Liver (tissue), 9 donors: ENCODE data around the gene SHROOM1. TPM values are rescaled to one million over a fixed set of nuclear protein-coding genes. Genes with fewer than 3 reads are reported as not detected.
"Not testable (repeated sequence)": the region's sequence is repeated elsewhere in the genome, so short reads cannot be mapped to it uniquely, and the experiment has no call there.

ENCODE experiments used
- DNase-seq: peaks from one replicate; pipeline ENCODE4 v3.0.0-alpha.2; 2017; ENCODE audit warnings: low spot score
- H3K27ac ChIP-seq, 2 donors: one replicate each; pipeline ENCODE4 v1.7.0; 2013; ENCODE audit warnings: inconsistent platforms in 2 of 2, low read length in 2 of 2, control low read depth in 1 of 2, low read depth in 1 of 2, mild to moderate bottlenecking in 1 of 2
- H3K27me3 ChIP-seq, 4 donors: one replicate each; pipeline versions ENCODE4 v1.6.1 to v1.7.0; 2013; ENCODE audit warnings: low read length in 3 of 4, inconsistent platforms in 1 of 4, mild to moderate bottlenecking in 1 of 4, moderate library complexity in 1 of 4; ENCODE audit not compliant: control insufficient read depth in 4 of 4, insufficient read depth in 4 of 4
- H3K36me3 ChIP-seq, 4 donors: one replicate each; pipeline versions ENCODE4 v1.6.1 to v1.7.0; 2013; ENCODE audit warnings: low read length in 3 of 4, mild to moderate bottlenecking in 3 of 4, low read depth in 1 of 4, moderate library complexity in 1 of 4; ENCODE audit not compliant: control insufficient read depth in 4 of 4, insufficient read depth in 3 of 4
- H3K4me1 ChIP-seq, 4 donors: one replicate each; pipeline versions ENCODE4 v1.6.1 to v1.7.0; 2013; ENCODE audit warnings: low read length in 3 of 4, mild to moderate bottlenecking in 3 of 4, moderate library complexity in 1 of 4; ENCODE audit not compliant: control insufficient read depth in 4 of 4, insufficient read depth in 4 of 4
- H3K4me3 ChIP-seq, 3 donors: one replicate each; pipeline versions ENCODE4 v1.6.1 to v1.7.0; 2013; ENCODE audit warnings: low read length in 3 of 3, control low read depth in 1 of 3, low read depth in 1 of 3, mild to moderate bottlenecking in 1 of 3
- H3K9ac ChIP-seq, 2 donors: one replicate each; pipeline ENCODE4 v1.7.0; 2013; ENCODE audit warnings: low read length in 2 of 2, mild to moderate bottlenecking in 2 of 2, moderate library complexity in 2 of 2, control low read depth in 1 of 2, low read depth in 1 of 2
- H3K9me3 ChIP-seq, 4 donors: one replicate each; pipeline versions ENCODE4 v1.6.1 to v1.7.0; 2013; ENCODE audit warnings: low read length in 3 of 4; ENCODE audit not compliant: control insufficient read depth in 4 of 4
- EGR1 ChIP-seq, 2 donors: IDR thresholded peaks; 2 replicates each; pipeline ENCODE4 v1.6.1; 2016 to 2018; ENCODE audit warnings: antibody characterized with exemption in 2 of 2, low read depth in 2 of 2
- FOXA1 ChIP-seq: IDR thresholded peaks from 2 replicates; pipeline ENCODE4 v1.6.1; 2016; ENCODE audit warnings: antibody characterized with exemption
- FOXA2 ChIP-seq: IDR thresholded peaks from 2 replicates; pipeline ENCODE4 v1.6.1; 2016; ENCODE audit warnings: antibody characterized with exemption
- GABPA ChIP-seq, 2 donors: IDR thresholded peaks in 1 of 2; conservative IDR thresholded peaks in 1 of 2; 2 replicates each; pipeline ENCODE4 v1.6.1; 2016; ENCODE audit warnings: antibody characterized with exemption in 2 of 2, mild to moderate bottlenecking in 1 of 2, moderate library complexity in 1 of 2
- HNF4A ChIP-seq, 2 donors: conservative IDR thresholded peaks; 2 replicates each; pipeline ENCODE4 v1.6.1; 2016; ENCODE audit warnings: antibody characterized with exemption in 2 of 2, mild to moderate bottlenecking in 2 of 2
- HNF4G ChIP-seq: IDR thresholded peaks from 2 replicates; pipeline ENCODE4 v1.6.1; 2016; ENCODE audit warnings: antibody characterized with exemption
- JUND ChIP-seq, 2 donors: IDR thresholded peaks; 2 replicates each; pipeline ENCODE4 v1.6.1; 2016; ENCODE audit warnings: antibody characterized with exemption in 2 of 2
- MAX ChIP-seq: IDR thresholded peaks from 2 replicates; pipeline ENCODE4 v1.6.1; 2016; ENCODE audit warnings: antibody characterized with exemption
- NR2F2 ChIP-seq: IDR thresholded peaks from 2 replicates; pipeline ENCODE4 v1.6.1; 2016; ENCODE audit warnings: antibody characterized with exemption
- RAD21 ChIP-seq, 2 donors: IDR thresholded peaks; 2 replicates each; pipeline ENCODE4 v1.6.1; 2016; ENCODE audit warnings: antibody characterized with exemption in 2 of 2, mild to moderate bottlenecking in 2 of 2
- REST ChIP-seq: IDR thresholded peaks from 2 replicates; pipeline ENCODE4 v1.6.1; 2016; ENCODE audit warnings: antibody characterized with exemption, mild to moderate bottlenecking
- RXRA ChIP-seq, 2 donors: IDR thresholded peaks; 2 replicates each; pipeline ENCODE4 v1.6.1; 2017 to 2018; ENCODE audit warnings: antibody characterized with exemption in 2 of 2, mild to moderate bottlenecking in 1 of 2
- SP1 ChIP-seq: IDR thresholded peaks from 2 replicates; pipeline ENCODE4 v1.6.1; 2018; ENCODE audit warnings: antibody characterized with exemption, mild to moderate bottlenecking
- TAF1 ChIP-seq: conservative IDR thresholded peaks from 2 replicates; pipeline ENCODE4 v1.6.1; 2016; ENCODE audit warnings: antibody characterized with exemption, mild to moderate bottlenecking
- YY1 ChIP-seq: IDR thresholded peaks from 2 replicates; pipeline ENCODE4 v1.6.1; 2016; ENCODE audit warnings: antibody characterized with exemption, mild to moderate bottlenecking
- WGBS: extraction: QIAGEN DNeasy Blood & Tissue Kit; methylation state at CpG from one replicate; pipeline ENCODE4 v1.1.7; 2013; 5-methylcytosine and 5-hydroxymethylcytosine counted together
- polyA plus RNA-seq, 2 donors: library from polyadenylated mRNA; stranded (reverse) in 1 of 2; unstranded in 1 of 2; fragments of 200-250 nt in 1 of 2; fragments of >200 nt in 1 of 2; fragmentation: Nextera tagmentation in 1 of 2; extraction: Ambion mirVana in 1 of 2; gene quantifications; one replicate each; pipeline versions ENCODE4 v1.2.1 to v1.2.3, GENCODE V29; 2013 to 2015
- total RNA-seq, 2 donors: library from RNA; depleted of rRNA; stranded (reverse); fragments of >200 nt; gene quantifications; one replicate each; pipeline ENCODE4 v1.2.3, GENCODE V29; 2014
- TF ChIP-seq, protein P1 (sequence below): IDR thresholded peaks from 2 replicates; pipeline ENCODE4 v1.6.1; 2016; ENCODE audit warnings: antibody characterized with exemption
- TF ChIP-seq, protein P2 (sequence below): IDR thresholded peaks from 2 replicates; pipeline ENCODE4 v1.6.1; 2016; ENCODE audit warnings: antibody characterized with exemption
- TF ChIP-seq, protein P3 (sequence below): fragments of 150-350 bp; IDR thresholded peaks from 2 replicates; pipeline ENCODE4 v1.5.1; 2017; ENCODE audit warnings: improper control_type of control experiment, low read depth, low read length; ENCODE audit not compliant: missing input control
- donor health status: healthy.
- donor health status: healthy.
- donor health status: healthy.
- donor health status: healthy.
- donor health status: healthy.

Gene SHROOM1
- total and polyA plus RNA-seq, 4 donors = 6.1 to 28.5 (median 18.3) TPM

DNA sequence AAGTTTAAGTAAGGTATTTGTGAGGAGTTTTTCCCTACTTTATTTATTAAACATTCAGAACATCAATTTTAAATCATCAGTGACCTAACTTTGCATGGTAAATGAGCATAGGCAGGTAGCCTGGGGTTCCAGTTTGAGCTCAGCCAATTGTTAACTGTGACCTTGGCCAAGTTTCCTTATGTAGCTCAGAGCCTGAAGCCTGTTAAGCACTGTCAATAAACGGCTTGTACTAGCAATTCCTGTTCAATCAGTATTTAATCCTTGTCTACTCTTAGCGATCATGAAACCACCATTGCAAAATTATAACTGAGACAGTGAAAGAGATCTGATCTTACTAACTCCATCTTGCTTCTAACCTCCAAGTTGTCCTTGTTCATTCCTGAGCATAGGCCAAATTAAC lies 22.0 kb downstream of the SHROOM1 start:
- Histone ChIP-seq H3K27me3 (no peaks in the 10 kb centered on the region), H3K4me1 (peaks cover 7 to 28% (median 14%) of the 10 kb centered on the region in 4 donors), H3K36me3 (no peaks in the 10 kb centered on the region), H3K9ac (no peak overlapping the region), H3K27ac (no peak overlapping the region), H3K4me3 (no peak overlapping the region), H3K9me3 (no peaks in the 10 kb centered on the region)
- DNase-seq = no peak
- WGBS = 23% methylated on average over 2 of the region's 2 CpGs
- TF ChIP-seq HNF4A (conservative IDR thresholded peaks at IDR 0.05) = peak in 1 of 2 donors; percentile 30
- TF ChIP-seq, protein P1, sequence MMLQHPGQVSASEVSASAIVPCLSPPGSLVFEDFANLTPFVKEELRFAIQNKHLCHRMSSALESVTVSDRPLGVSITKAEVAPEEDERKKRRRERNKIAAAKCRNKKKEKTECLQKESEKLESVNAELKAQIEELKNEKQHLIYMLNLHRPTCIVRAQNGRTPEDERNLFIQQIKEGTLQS = no peak
- TF ChIP-seq SP1 = peak; percentile 41

GRCh38 chr5:132807163-132807838 lies 23.1 kb downstream of the SHROOM1 start:
- 42% methylated on average over 12 of the region's 12 CpGs for WGBS
- no peaks in the 10 kb centered on the region for H3K36me3 ChIP-seq
- TF ChIP-seq RAD21 (IDR thresholded peaks at IDR 0.05) (peak; percentile 55 to 75), HNF4A (conservative IDR thresholded peaks at IDR 0.05) (peak; percentile 93 to 97), GABPA (IDR thresholded peaks at IDR 0.05 in 1 of 2, conservative IDR thresholded peaks at IDR 0.05 in 1 of 2) (peak in 1 of 2 donors; percentile 75), FOXA1 (no peak), FOXA2 (no peak), SP1 (peak; percentile 95), TAF1 (peak; percentile 52), YY1 (peak; percentile 37), MAX (peak; percentile 43), JUND (IDR thresholded peaks at IDR 0.05) (peak in 1 of 2 donors; percentile 71), RXRA (IDR thresholded peaks at IDR 0.05) (peak; percentile 54 to 84), HNF4G (peak; percentile 97), REST (peak; percentile 54), EGR1 (IDR thresholded peaks at IDR 0.05; ENCODE audit: low read depth in 2 of 2) (peak; percentile 32 to 36), NR2F2 (peak; percentile 21)
- TF ChIP-seq, protein P2, sequence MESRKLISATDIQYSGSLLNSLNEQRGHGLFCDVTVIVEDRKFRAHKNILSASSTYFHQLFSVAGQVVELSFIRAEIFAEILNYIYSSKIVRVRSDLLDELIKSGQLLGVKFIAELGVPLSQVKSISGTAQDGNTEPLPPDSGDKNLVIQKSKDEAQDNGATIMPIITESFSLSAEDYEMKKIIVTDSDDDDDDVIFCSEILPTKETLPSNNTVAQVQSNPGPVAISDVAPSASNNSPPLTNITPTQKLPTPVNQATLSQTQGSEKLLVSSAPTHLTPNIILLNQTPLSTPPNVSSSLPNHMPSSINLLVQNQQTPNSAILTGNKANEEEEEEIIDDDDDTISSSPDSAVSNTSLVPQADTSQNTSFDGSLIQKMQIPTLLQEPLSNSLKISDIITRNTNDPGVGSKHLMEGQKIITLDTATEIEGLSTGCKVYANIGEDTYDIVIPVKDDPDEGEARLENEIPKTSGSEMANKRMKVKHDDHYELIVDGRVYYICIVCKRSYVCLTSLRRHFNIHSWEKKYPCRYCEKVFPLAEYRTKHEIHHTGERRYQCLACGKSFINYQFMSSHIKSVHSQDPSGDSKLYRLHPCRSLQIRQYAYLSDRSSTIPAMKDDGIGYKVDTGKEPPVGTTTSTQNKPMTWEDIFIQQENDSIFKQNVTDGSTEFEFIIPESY = no peak
- TF ChIP-seq, protein P1 = peak; percentile 22
- TF ChIP-seq, protein P3, sequence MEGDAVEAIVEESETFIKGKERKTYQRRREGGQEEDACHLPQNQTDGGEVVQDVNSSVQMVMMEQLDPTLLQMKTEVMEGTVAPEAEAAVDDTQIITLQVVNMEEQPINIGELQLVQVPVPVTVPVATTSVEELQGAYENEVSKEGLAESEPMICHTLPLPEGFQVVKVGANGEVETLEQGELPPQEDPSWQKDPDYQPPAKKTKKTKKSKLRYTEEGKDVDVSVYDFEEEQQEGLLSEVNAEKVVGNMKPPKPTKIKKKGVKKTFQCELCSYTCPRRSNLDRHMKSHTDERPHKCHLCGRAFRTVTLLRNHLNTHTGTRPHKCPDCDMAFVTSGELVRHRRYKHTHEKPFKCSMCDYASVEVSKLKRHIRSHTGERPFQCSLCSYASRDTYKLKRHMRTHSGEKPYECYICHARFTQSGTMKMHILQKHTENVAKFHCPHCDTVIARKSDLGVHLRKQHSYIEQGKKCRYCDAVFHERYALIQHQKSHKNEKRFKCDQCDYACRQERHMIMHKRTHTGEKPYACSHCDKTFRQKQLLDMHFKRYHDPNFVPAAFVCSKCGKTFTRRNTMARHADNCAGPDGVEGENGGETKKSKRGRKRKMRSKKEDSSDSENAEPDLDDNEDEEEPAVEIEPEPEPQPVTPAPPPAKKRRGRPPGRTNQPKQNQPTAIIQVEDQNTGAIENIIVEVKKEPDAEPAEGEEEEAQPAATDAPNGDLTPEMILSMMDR = peak; percentile 13
- peaks cover 7 to 22% (median 14%) of the 10 kb centered on the region in 4 donors for H3K4me1 ChIP-seq
- H3K27me3 ChIP-seq = no peaks in the 10 kb centered on the region
- peak overlapping the region in 2 of 3 donors; percentile 50 to 59 for H3K4me3 ChIP-seq
- H3K9me3 ChIP-seq = no peaks in the 10 kb centered on the region
- peak overlapping the region; percentile 67 to 78 for H3K27ac ChIP-seq
- no peak for DNase-seq
- H3K9ac ChIP-seq = peak overlapping the region; percentile 43

DNA sequence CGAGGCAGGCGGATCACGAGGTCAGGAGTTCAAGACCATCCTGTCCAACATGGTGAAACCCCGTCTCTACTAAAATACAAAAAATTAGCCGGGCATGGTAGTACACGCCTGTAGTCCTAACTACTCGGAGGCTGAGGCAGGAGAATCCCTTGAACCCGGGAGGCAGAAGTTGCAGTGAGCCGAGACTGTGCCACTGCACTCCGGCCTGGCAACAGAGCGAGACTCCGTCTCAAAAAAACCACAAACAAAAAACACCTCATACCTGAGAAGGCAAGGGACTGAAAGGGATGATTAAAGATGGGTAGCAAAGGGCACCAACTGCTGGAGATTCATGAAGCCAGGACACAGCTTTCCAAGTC lies 23.7 kb downstream of the SHROOM1 start:
- H3K27me3 ChIP-seq, H3K9me3 ChIP-seq, DNase-seq, H3K36me3 ChIP-seq: not testable (repeated sequence)
- peaks cover 7 to 22% (median 14%) of the 10 kb centered on the region in 4 donors for H3K4me1 ChIP-seq
- peak overlapping the region; percentile 43 for H3K9ac ChIP-seq
- H3K4me3 ChIP-seq = peak overlapping the region in 2 of 3 donors; percentile 50 to 59
- WGBS = 85% methylated on average over 12 of the region's 12 CpGs
- H3K27ac ChIP-seq = peak overlapping the region; percentile 67 to 78
